ENCODE results near the gene NEU1.

DNA sequence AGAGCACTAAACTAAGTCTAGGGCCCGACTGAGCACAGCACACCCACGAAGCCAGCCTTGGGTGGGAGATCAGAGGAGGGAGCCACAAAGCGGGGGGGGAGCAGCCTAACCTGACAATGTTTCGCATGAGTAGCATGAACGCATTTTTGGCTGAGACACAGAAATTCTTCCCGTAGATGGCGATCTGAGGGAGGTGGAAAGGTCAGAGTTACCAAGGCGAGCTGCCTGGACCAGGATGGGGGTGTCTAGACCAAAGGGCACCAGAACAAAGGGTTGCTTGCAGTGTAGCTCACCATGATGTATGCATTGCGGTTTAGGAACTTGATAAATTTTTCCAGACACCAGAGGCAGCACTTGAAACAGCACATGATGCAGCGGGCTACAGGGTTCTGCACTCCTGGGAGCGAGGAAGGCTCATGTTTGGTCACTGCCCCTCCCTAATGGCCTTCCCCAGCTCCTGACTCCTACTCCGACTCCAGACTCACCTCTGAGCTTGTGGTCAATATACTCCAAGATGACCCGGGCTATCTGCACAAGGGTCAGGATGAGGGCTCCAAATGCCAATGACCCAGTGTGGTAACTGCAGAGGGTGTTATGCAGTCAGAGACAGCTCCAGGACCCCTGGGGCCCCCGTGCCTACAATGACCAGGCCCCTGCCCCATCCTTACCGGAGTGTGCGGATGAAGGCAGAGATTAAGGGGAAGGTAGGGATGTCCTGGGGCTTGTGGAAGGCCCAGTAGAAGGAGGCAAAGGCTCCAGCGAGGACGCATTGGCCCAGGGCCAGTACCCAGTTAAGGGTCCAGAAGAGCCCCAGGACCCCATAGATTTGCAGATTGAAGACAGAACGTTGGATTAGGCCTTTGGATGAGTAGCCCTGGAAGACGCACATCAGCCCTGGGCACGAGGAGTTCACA lies 2.8 kb upstream of the NEU1 start:
- TF ChIP-seq RFX5 (IDR thresholded peaks at IDR 0.05; ENCODE audit: low read length), result no peak
- TF ChIP-seq MXI1 (IDR thresholded peaks at IDR 0.05; ENCODE audit: low read depth, low read length), result no peak
- TF ChIP-seq CTCF (IDR thresholded peaks at IDR 0.05), result no peak
- no peak for TF ChIP-seq RXRA (IDR thresholded peaks at IDR 0.05; ENCODE audit: borderline replicate concordance, low read depth)
- no peak for TF ChIP-seq EP300 (IDR thresholded peaks at IDR 0.05; ENCODE audit: borderline replicate concordance in 1 of 2, low read depth in 1 of 2, low read length in 1 of 2)
- TF ChIP-seq, protein P1, sequence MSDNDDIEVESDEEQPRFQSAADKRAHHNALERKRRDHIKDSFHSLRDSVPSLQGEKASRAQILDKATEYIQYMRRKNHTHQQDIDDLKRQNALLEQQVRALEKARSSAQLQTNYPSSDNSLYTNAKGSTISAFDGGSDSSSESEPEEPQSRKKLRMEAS (IDR thresholded peaks at IDR 0.05; ENCODE audit: low read depth), result no peak
- TF ChIP-seq GABPA (IDR thresholded peaks at IDR 0.05; ENCODE audit: low read depth), result no peak
- no peak for TF ChIP-seq USF2 (IDR thresholded peaks at IDR 0.05; ENCODE audit: borderline replicate concordance, low read depth, low read length)
- TF ChIP-seq, protein P2, sequence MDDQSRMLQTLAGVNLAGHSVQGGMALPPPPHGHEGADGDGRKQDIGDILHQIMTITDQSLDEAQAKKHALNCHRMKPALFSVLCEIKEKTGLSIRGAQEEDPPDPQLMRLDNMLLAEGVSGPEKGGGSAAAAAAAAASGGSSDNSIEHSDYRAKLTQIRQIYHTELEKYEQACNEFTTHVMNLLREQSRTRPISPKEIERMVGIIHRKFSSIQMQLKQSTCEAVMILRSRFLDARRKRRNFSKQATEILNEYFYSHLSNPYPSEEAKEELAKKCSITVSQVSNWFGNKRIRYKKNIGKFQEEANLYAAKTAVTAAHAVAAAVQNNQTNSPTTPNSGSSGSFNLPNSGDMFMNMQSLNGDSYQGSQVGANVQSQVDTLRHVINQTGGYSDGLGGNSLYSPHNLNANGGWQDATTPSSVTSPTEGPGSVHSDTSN (IDR thresholded peaks at IDR 0.05), result no peak
- no peak for TF ChIP-seq POLR2AphosphoS5 (IDR thresholded peaks at IDR 0.05; ENCODE audit: low read depth, low read length)
- no peak for TF ChIP-seq FOXJ3 (CRISPR knock-in tag; IDR thresholded peaks at IDR 0.05)
- TF ChIP-seq JUND (IDR thresholded peaks at IDR 0.05), result no peak
